Vagina (tissue), 2 donors: ENCODE measurements around the gene TUG1. TPM values are rescaled to one million over a fixed set of nuclear protein-coding genes. Genes with fewer than 3 reads are reported as not detected.

Experiments
- DNase-seq, 2 donors: peaks; one replicate each; pipeline ENCODE4 v3.0.0-alpha.2; 2017; ENCODE audit errors: extremely low spot score in 2 of 2
- H3K27ac ChIP-seq: fragments of 200-600 bp; sonication (generic); one replicate; pipeline ENCODE4 v1.5.1; 2019
- H3K27me3 ChIP-seq: fragments of 200-600 bp; sonication (generic); one replicate; pipeline ENCODE4 v1.5.1; 2019
- H3K36me3 ChIP-seq, 2 donors: fragments of 200-600 bp; sonication (generic); one replicate each; pipeline ENCODE4 v1.5.1; 2017 to 2019
- H3K4me1 ChIP-seq: fragments of 200-600 bp; sonication (generic); one replicate; pipeline ENCODE4 v1.5.1; 2019
- H3K4me3 ChIP-seq, 2 donors: fragments of 200-600 bp; sonication (generic); 1 replicate in 1 of 2; 2 replicates in 1 of 2; pipeline ENCODE4 v1.5.1; 2016 to 2019
- H3K9me3 ChIP-seq: fragments of 200-600 bp; sonication (generic); one replicate; pipeline ENCODE4 v1.5.1; 2019
- POLR2A ChIP-seq, 2 donors: fragments of 450-650 bp; IDR thresholded peaks; one replicate each; pipeline ENCODE4 v1.6.1; 2017; ENCODE audit warnings: antibody characterized with exemption in 2 of 2, mild to moderate bottlenecking in 2 of 2, moderate library complexity in 2 of 2
- POLR2AphosphoS5 ChIP-seq, 2 donors: sonication (generic); formaldehyde crosslinking; IDR thresholded peaks; one replicate each; pipeline ENCODE4 v1.9.0; 2017; ENCODE audit warnings: antibody characterized with exemption in 2 of 2, mild to moderate bottlenecking in 2 of 2, low read depth in 1 of 2; ENCODE audit not compliant: insufficient read depth in 1 of 2
- intact Hi-C: fragments of 100-400 bp; cut with DNase I; formaldehyde crosslinking; loops from one replicate; pipeline ENCODE4 v1.15.1; 2023
- total RNA-seq: library from RNA; depleted of rRNA; stranded (reverse); fragments of >200 nt; gene quantifications from one replicate; pipeline ENCODE4 v1.2.3, GENCODE V29; 2016
- TF ChIP-seq, protein P1 (sequence below), 3 experiments: fragments of 450-650 bp in 2 of 3; fragments of 200-600 bp in 1 of 3; sonication (generic) in 1 of 3; IDR thresholded peaks; one replicate each; pipeline ENCODE4 v1.5.1; 2017 to 2019; ENCODE audit warnings: antibody characterized with exemption in 3 of 3, mild to moderate bottlenecking in 2 of 3, moderate library complexity in 2 of 3

The TUG1 gene
- total RNA-seq, 1 donor from 2014 or later = 85.0 TPM

DNA sequence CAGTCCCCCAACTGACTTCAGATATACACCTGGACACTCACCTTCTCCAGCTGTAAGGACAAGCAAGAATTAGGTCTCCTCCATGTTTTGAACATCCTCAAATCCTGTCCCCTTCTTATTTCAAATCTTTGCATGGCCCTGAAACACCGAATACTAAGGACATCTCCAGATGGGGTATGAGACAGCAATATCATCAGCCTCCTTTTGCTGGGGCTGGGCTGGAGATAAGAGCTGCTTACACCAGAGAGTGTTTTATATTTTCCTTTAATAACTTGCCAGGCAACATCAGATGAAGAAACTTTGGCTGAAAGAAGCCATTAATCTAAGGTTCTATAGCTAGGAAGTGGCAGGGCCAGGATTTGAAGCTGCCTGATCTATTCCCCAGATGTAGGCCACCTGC, 21.6 kb downstream of the TUG1 start:
- Histone ChIP-seq H3K27ac (no peak overlapping the region), H3K4me1 (no peaks in the 10 kb centered on the region), H3K4me3 (no peak overlapping the region), H3K9me3 (no peaks in the 10 kb centered on the region), H3K36me3 (no peaks in the 10 kb centered on the region), H3K27me3 (no peaks in the 10 kb centered on the region)
- TF ChIP-seq POLR2A (IDR thresholded peaks at IDR 0.05) (no peak), POLR2AphosphoS5 (IDR thresholded peaks at IDR 0.05; ENCODE audit: insufficient read depth in 1 of 2, low read depth in 1 of 2) (no peak)
- TF ChIP-seq, protein P1, sequence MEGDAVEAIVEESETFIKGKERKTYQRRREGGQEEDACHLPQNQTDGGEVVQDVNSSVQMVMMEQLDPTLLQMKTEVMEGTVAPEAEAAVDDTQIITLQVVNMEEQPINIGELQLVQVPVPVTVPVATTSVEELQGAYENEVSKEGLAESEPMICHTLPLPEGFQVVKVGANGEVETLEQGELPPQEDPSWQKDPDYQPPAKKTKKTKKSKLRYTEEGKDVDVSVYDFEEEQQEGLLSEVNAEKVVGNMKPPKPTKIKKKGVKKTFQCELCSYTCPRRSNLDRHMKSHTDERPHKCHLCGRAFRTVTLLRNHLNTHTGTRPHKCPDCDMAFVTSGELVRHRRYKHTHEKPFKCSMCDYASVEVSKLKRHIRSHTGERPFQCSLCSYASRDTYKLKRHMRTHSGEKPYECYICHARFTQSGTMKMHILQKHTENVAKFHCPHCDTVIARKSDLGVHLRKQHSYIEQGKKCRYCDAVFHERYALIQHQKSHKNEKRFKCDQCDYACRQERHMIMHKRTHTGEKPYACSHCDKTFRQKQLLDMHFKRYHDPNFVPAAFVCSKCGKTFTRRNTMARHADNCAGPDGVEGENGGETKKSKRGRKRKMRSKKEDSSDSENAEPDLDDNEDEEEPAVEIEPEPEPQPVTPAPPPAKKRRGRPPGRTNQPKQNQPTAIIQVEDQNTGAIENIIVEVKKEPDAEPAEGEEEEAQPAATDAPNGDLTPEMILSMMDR (IDR thresholded peaks at IDR 0.05) = no peak
- intact Hi-C loops = no loop called here
- no peak for DNase-seq

DNA sequence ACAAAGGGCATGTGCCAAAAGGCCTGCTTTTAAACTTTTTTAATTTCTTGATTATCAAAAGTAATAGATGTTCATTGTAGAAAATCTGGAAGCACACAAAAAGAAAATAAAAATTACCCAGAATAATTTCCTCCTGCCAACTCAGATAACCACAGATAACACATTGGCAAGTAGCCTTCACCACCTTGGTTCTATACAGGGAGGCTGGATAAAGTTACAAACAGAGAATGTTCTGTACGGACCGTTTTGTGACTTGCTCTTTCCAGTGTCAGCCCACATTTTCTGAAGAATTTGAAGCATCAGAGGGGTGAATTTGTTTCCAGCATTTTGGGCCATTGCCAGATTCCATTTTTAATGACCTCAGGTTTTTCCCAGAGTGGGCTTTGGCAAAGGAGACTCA, 23.5 kb downstream of the TUG1 start:
- H3K4me1 ChIP-seq = no peaks in the 10 kb centered on the region
- no peaks in the 10 kb centered on the region for H3K9me3 ChIP-seq
- H3K27me3 ChIP-seq = no peaks in the 10 kb centered on the region
- H3K27ac ChIP-seq = no peak overlapping the region
- no peak for DNase-seq
- intact Hi-C loops = no loop called here
- no peak for TF ChIP-seq POLR2AphosphoS5 (IDR thresholded peaks at IDR 0.05; ENCODE audit: insufficient read depth in 1 of 2, low read depth in 1 of 2)
- TF ChIP-seq, protein P1 (IDR thresholded peaks at IDR 0.05) = no peak
- no peak for TF ChIP-seq POLR2A (IDR thresholded peaks at IDR 0.05)
- no peak overlapping the region for H3K4me3 ChIP-seq
- no peaks in the 10 kb centered on the region for H3K36me3 ChIP-seq

DNA sequence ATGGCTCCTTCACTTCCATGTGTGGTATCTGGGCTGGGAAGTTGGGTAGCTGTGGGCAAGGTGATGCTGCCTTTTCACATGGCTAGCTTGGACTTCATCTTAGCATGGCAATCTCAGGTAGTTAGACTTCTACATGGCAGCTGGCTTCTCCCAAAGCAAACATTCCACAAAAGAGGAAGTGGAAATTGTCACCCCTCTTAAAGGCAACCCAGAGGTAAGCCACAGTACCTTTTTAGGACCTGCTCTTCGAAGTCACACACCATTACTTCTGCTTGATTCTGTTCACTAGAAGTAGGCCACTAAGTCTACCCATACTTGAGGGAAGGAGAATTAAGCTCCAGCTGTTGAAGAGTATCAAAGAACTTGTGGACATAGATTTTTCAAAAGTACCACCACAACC, 25.9 kb downstream of the TUG1 start:
- TF ChIP-seq, protein P1 (IDR thresholded peaks at IDR 0.05) = no peak
- no peak for TF ChIP-seq POLR2A (IDR thresholded peaks at IDR 0.05)
- Histone ChIP-seq H3K4me3 (no peak overlapping the region), H3K36me3 (no peaks in the 10 kb centered on the region), H3K9me3 (no peaks in the 10 kb centered on the region), H3K27me3 (no peaks in the 10 kb centered on the region), H3K27ac (no peak overlapping the region), H3K4me1 (no peaks in the 10 kb centered on the region)
- no peak for DNase-seq
- intact Hi-C loops = no loop called here

DNA sequence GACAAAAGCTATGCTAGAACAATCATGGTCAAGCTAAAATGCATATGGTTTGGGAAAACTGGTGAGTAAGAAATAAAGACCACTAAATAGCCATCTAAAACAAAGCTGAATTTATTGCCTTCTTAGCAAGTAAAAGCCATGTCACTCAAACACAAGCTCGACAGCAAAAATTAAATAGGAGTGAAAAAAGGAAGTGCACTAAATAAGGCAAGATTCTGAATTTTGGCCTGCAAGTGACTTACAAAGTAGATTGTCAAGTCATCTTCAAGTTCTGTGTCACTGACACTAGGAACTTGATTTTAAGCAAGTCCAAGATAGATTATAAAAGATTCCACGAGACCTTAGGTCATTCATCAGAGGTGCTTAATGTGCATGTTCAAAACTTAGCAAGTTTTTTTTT, 27.4 kb downstream of the TUG1 start:
- H3K36me3 ChIP-seq = no peaks in the 10 kb centered on the region

DNA sequence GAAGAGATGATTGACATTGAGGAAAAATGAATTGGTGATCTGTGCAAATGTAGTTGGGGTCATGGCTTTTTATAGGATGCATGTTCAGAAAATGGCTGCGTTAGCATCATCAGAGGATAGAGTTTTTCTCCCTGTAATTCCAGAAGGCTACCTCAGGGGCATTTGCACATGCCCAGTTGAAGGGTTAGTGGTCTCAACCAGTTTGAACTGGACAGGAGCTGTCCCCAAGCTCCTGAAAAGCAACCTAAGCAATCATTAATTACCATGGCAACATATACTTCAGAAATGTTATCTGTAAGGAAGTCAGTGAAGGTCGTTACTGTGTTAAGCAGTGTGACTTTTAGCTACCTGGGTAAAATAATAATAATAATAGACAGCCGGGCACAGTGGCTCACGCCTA, 29.3 kb downstream of the TUG1 start:
- Histone ChIP-seq H3K9me3 (no peaks in the 10 kb centered on the region), H3K36me3 (no peaks in the 10 kb centered on the region), H3K4me3 (no peak overlapping the region), H3K27ac (no peak overlapping the region), H3K4me1 (no peaks in the 10 kb centered on the region), H3K27me3 (no peaks in the 10 kb centered on the region)
- TF ChIP-seq POLR2AphosphoS5 (IDR thresholded peaks at IDR 0.05; ENCODE audit: insufficient read depth in 1 of 2, low read depth in 1 of 2) (no peak), POLR2A (IDR thresholded peaks at IDR 0.05) (no peak)
- TF ChIP-seq, protein P1 (IDR thresholded peaks at IDR 0.05) = no peak
- intact Hi-C loops = no loop called here
- no peak for DNase-seq

More for the DNA sequence above, 27.4 kb downstream of the TUG1 start:
- H3K9me3 ChIP-seq = no peaks in the 10 kb centered on the region
- H3K4me3 ChIP-seq = no peak overlapping the region
- H3K27ac ChIP-seq = no peak overlapping the region
- no peaks in the 10 kb centered on the region for H3K4me1 ChIP-seq
- no peaks in the 10 kb centered on the region for H3K27me3 ChIP-seq
- intact Hi-C loops = no loop called here
- no peak for TF ChIP-seq POLR2A (IDR thresholded peaks at IDR 0.05)
- TF ChIP-seq, protein P1 (IDR thresholded peaks at IDR 0.05) = no peak
- no peak for TF ChIP-seq POLR2AphosphoS5 (IDR thresholded peaks at IDR 0.05; ENCODE audit: insufficient read depth in 1 of 2, low read depth in 1 of 2)
- DNase-seq = no peak
